ENCODE results near the gene KCNB1.

GRCh38 chr20:49518576-49518975 is 36.1 kb upstream of the KCNB1 start:
- TF ChIP-seq CTCF (IDR thresholded peaks at IDR 0.05) (no peak), POLR2A (IDR thresholded peaks at IDR 0.05) (no peak), EP300 (IDR thresholded peaks at IDR 0.05) (no peak)

Measured in upper lobe of left lung (tissue), 4 donors.